H1 (cell line): ENCODE measurements around the gene ZFAND3.

ENCODE experiments used
- CBX5 ChIP-seq: fragments of 300-800, 300-1000 bp; sonication (generic); IDR thresholded peaks from 2 replicates; pipeline ENCODE4 v1.7.1; 2016; ENCODE audit warnings: antibody characterized with exemption, low read length, low read depth
- CREB1 ChIP-seq: IDR thresholded peaks from 2 replicates; pipeline ENCODE4 v1.6.1; 2012; ENCODE audit warnings: inconsistent platforms
- CTCF ChIP-seq, 3 experiments: IDR thresholded peaks; 1 replicate in 2 of 3; 2 replicates in 1 of 3; pipeline versions ENCODE4 v1.5.1 to v1.6.1; 2011; ENCODE audit warnings: low read length in 3 of 3, mild to moderate bottlenecking in 3 of 3, inconsistent platforms in 2 of 3, low read depth in 1 of 3, moderate library complexity in 1 of 3; ENCODE audit not compliant: insufficient read depth in 1 of 3; ENCODE audit errors: control extremely low read depth in 1 of 3
- EP300 ChIP-seq, 2 experiments: IDR thresholded peaks; 1 replicate in 1 of 2; 2 replicates in 1 of 2; pipeline ENCODE4 v1.6.1; 2011 to 2012; ENCODE audit warnings: low read depth in 2 of 2, low read length in 2 of 2, mild to moderate bottlenecking in 2 of 2, borderline replicate concordance in 1 of 2, inconsistent platforms in 1 of 2, moderate library complexity in 1 of 2
- EZH2 ChIP-seq: fragments of 200-600 bp; sonication (generic); IDR thresholded peaks from 2 replicates; pipeline ENCODE4 v1.7.1; 2012; ENCODE audit warnings: low read depth, mild to moderate bottlenecking, moderate library complexity, low read length, inconsistent platforms; ENCODE audit not compliant: severe bottlenecking
- GABPA ChIP-seq: IDR thresholded peaks from 2 replicates; pipeline ENCODE4 v1.6.1; 2011; ENCODE audit warnings: mild to moderate bottlenecking, low read length, moderate library complexity, borderline replicate concordance; ENCODE audit not compliant: insufficient read depth
- POLR2A ChIP-seq, 2 experiments: IDR thresholded peaks; 1 replicate in 1 of 2; 2 replicates in 1 of 2; pipeline ENCODE4 v1.6.1; 2011; ENCODE audit warnings: low read depth in 2 of 2, low read length in 2 of 2, mild to moderate bottlenecking in 2 of 2; ENCODE audit errors: control extremely low read depth in 1 of 2
- POLR2AphosphoS5 ChIP-seq: IDR thresholded peaks from 2 replicates; pipeline ENCODE4 v1.6.1; 2011; ENCODE audit warnings: low read depth, low read length
- POU5F1 ChIP-seq: IDR thresholded peaks from 2 replicates; pipeline ENCODE4 v1.6.1; 2011; ENCODE audit warnings: low read depth, mild to moderate bottlenecking, low read length, moderate library complexity
- TCF12 ChIP-seq: IDR thresholded peaks from 2 replicates; pipeline ENCODE4 v1.6.1; 2011; ENCODE audit warnings: low read depth, mild to moderate bottlenecking, low read length

GRCh38 chr6:37988696-37989095 lies 169.2 kb downstream of the ZFAND3 start:
- TF ChIP-seq CTCF (IDR thresholded peaks at IDR 0.05; ENCODE audit: control extremely low read depth in 1 of 3, insufficient read depth in 1 of 3, low read depth in 1 of 3, low read length in 3 of 3) (no peak), POLR2AphosphoS5 (no peak), CBX5 (no peak), TCF12 (no peak), POLR2A (IDR thresholded peaks at IDR 0.05; ENCODE audit: control extremely low read depth in 1 of 2, low read depth in 2 of 2, low read length in 2 of 2) (no peak), POU5F1 (no peak), CREB1 (no peak), GABPA (no peak), EP300 (IDR thresholded peaks at IDR 0.05; ENCODE audit: borderline replicate concordance in 1 of 2, low read depth in 2 of 2, low read length in 2 of 2) (no peak), EZH2 (no peak)
